MM.1S (cell line): Measurements from ENCODE around the gene GTF3C2.

Experiments used
- CTCF ChIP-seq: fragments of 300-600 bp; sonication (generic); IDR thresholded peaks from 2 replicates; pipeline ENCODE4 v1.5.1; 2016; ENCODE audit warnings: antibody characterized with exemption, low read length, mixed read lengths
- EZH2 ChIP-seq: fragments of 300-600 bp; sonication (generic); optimal IDR thresholded peaks from 2 replicates; pipeline ENCODE3; 2017; ENCODE audit warnings: low read depth, mild to moderate bottlenecking, antibody characterized with exemption, low read length, mixed read lengths

GRCh38 chr2:27322301-27322765 lies 34.2 kb downstream of the GTF3C2 start:
- no peak for TF ChIP-seq CTCF
- TF ChIP-seq EZH2: no peak
